Measurements from ENCODE around the gene FAM149A.

- TF ChIP-seq CTCF (conservative IDR thresholded peaks at IDR 0.05; ENCODE audit: low read depth in 2 of 2) = no peak
- TF ChIP-seq EZH2 (IDR thresholded peaks at IDR 0.05; ENCODE audit: low read depth, unreplicated experiment) = no peak
Measured at GRCh38 chr4:186203406-186203805, 98.9 kb downstream of the FAM149A start.
